PC-3 (cell line): ENCODE results near the gene ZNF366. TPM values are rescaled to one million over a fixed set of nuclear protein-coding genes. Genes with fewer than 3 reads are reported as not detected.
A peak's percentile ranks its signal among the peaks of the same experiment; 100 is the strongest.

Source experiments
- ATAC-seq: fragments of 200-7000 bp; cut with Tn5 transposase; 2 replicates; pipeline ENCODE4 v1.9.1; 2020; ENCODE audit warnings: mild to moderate bottlenecking, moderate library complexity
- BruUV-seq: library from RNA; stranded (reverse); fragments of 400-500 nt; replicated peaks from 2 replicates; lab custom pipeline; 2021; lab: Mats Ljungman, UMichigan
- CTCF ChIA-PET: fragments of 300-600 bp; sonication (Branson Sonifier 250); formaldehyde crosslinking; loops from one replicate; lab custom pipeline; 2022; ENCODE audit warnings: antibody characterized with exemption; lab: Charles Lee
- POLR2A ChIA-PET: fragments of 300-600 bp; sonication (Branson Sonifier 250); formaldehyde crosslinking; loops from one replicate; lab custom pipeline; 2022; ENCODE audit warnings: antibody characterized with exemption; ENCODE audit not compliant: unreplicated experiment; lab: Charles Lee
- DNase-seq: peaks from one replicate; pipeline ENCODE4 v3.0.0-alpha.2; 2015
- H2AFZ ChIP-seq: fragments of 300-600 bp; sonication (generic); 2 replicates; pipeline ENCODE4 v1.6.0; 2016; ENCODE audit warnings: antibody characterized with exemption, low read length
- H3F3A ChIP-seq: fragments of 300-600 bp; sonication (generic); one replicate; pipeline ENCODE4 v1.6.0; 2017; ENCODE audit warnings: antibody characterized with exemption, low read length, control low read depth, mild to moderate bottlenecking; ENCODE audit not compliant: unreplicated experiment
- H3K27ac ChIP-seq: fragments of 300-600 bp; sonication (generic); 2 replicates; pipeline ENCODE4 v1.5.1; 2016; ENCODE audit warnings: mild to moderate bottlenecking, low read length
- H3K27me3 ChIP-seq: fragments of 300-600 bp; sonication (generic); 2 replicates; pipeline ENCODE4 v1.6.1; 2016; ENCODE audit warnings: low read length, mixed read lengths
- H3K36me3 ChIP-seq: fragments of 300-600 bp; sonication (generic); 2 replicates; pipeline ENCODE4 v1.6.1; 2016; ENCODE audit warnings: low read depth, mixed run types, low read length, mixed read lengths
- H3K4me1 ChIP-seq: fragments of 300-600 bp; sonication (generic); 2 replicates; pipeline ENCODE4 v1.5.1; 2016; ENCODE audit warnings: low read length; ENCODE audit not compliant: insufficient read depth
- H3K4me2 ChIP-seq: fragments of 300-600 bp; sonication (generic); 2 replicates; pipeline ENCODE4 v1.6.0; 2016; ENCODE audit warnings: low read length
- H3K4me3 ChIP-seq: fragments of 300-600 bp; sonication (generic); 2 replicates; pipeline ENCODE4 v1.5.1; 2016; ENCODE audit warnings: mild to moderate bottlenecking, low read length, mixed read lengths
- H3K79me2 ChIP-seq: fragments of 300-600 bp; sonication (generic); 2 replicates; pipeline ENCODE4 v1.6.1; 2017; ENCODE audit warnings: low read length, mixed read lengths
- H3K9ac ChIP-seq: fragments of 300-600 bp; sonication (generic); 2 replicates; pipeline ENCODE4 v1.6.0; 2016; ENCODE audit warnings: mild to moderate bottlenecking, low read length
- H3K9me2 ChIP-seq: fragments of 300-600 bp; sonication (generic); replicated peaks from 2 replicates; pipeline ENCODE4 v1.6.1; 2016; ENCODE audit warnings: mixed run types, low read length, mixed read lengths
- H3K9me3 ChIP-seq: fragments of 300-600 bp; sonication (generic); 2 replicates; pipeline ENCODE4 v1.6.1; 2016; ENCODE audit warnings: low read length, mixed read lengths
- H4K20me1 ChIP-seq: fragments of 300-600 bp; sonication (generic); 2 replicates; pipeline ENCODE4 v1.6.1; 2016; ENCODE audit warnings: low read length, mixed read lengths
- CTCF ChIP-seq: fragments of 300-600 bp; sonication (generic); conservative IDR thresholded peaks from 2 replicates; pipeline ENCODE4 v1.5.1; 2017; ENCODE audit warnings: antibody characterized with exemption, low read depth, mild to moderate bottlenecking, low read length
- EZH2 ChIP-seq: fragments of 300-600 bp; sonication (generic); IDR thresholded peaks from one replicate; pipeline ENCODE4 v1.6.1; 2017; ENCODE audit warnings: antibody characterized with exemption, mild to moderate bottlenecking, low read length; ENCODE audit not compliant: unreplicated experiment
- EZH2phosphoT487 ChIP-seq: fragments of 300-600 bp; sonication (generic); IDR thresholded peaks from 2 replicates; pipeline ENCODE4 v1.6.1; 2018; ENCODE audit warnings: mild to moderate bottlenecking, antibody characterized with exemption, low read length, borderline replicate concordance
- intact Hi-C: fragments of 100-400 bp; cut with micrococcal nuclease; formaldehyde crosslinking; loops from 2 replicates; pipeline ENCODE4 v1.9.0; 2023
- total RNA-seq: library from RNA; depleted of rRNA; stranded (reverse); fragments of >200 nt; gene quantifications from 2 replicates; pipeline ENCODE4 v1.2.3, GENCODE V29; 2014

Gene ZNF366
- total RNA-seq, 1 experiment from 2014 or later: not detected

DNA sequence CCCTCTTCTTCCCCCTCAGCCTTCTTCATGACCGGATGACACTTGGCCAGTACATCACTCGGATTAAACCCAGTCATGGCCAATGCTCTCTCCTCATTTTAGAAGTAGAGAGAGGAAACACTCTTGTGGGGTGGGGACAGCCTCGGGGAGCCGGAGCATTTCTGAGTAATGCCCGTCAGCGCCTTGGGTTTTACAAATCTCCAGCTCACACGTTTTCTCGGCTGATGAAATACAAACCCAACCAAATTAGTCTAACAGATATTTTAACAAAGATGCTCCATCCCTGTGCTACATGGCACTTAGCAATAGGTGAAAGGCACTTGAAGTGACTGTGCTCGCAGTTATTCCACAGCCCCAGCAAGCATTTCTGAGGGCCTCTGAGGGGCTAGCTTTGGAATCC lies 51.7 kb downstream of the ZNF366 start:
- Histone ChIP-seq H3K9me3 (no peaks in the 10 kb centered on the region), H3K79me2 (no peaks in the 10 kb centered on the region), H3F3A (no peaks in the 10 kb centered on the region), H3K4me1 (peaks cover 20% of the 10 kb centered on the region), H3K36me3 (no peaks in the 10 kb centered on the region), H4K20me1 (no peaks in the 10 kb centered on the region), H3K27me3 (no peaks in the 10 kb centered on the region), H3K9ac (no peak overlapping the region), H3K4me3 (no peak overlapping the region), H3K27ac (no peak overlapping the region), H3K4me2 (no peak overlapping the region), H2AFZ (no peak overlapping the region), H3K9me2 (no peaks in the 10 kb centered on the region)
- no TSS peak for BruUV-seq
- intact Hi-C loops: no loop called here
- no peak for DNase-seq
- ATAC-seq: no peak
- POLR2A ChIA-PET: no interaction called here
- TF ChIP-seq CTCF: no peak
- TF ChIP-seq EZH2phosphoT487: no peak
- TF ChIP-seq EZH2: no peak
- CTCF ChIA-PET: no interaction called here

GRCh38 chr5:72454996-72455395 lies 52.2 kb downstream of the ZNF366 start:
- TF ChIP-seq EZH2phosphoT487 (no peak), EZH2 (no peak), CTCF (no peak)
- Histone ChIP-seq H3K4me1 (peaks cover 20% of the 10 kb centered on the region), H4K20me1 (no peaks in the 10 kb centered on the region), H3K4me2 (no peak overlapping the region), H3K9ac (no peak overlapping the region), H3K36me3 (no peaks in the 10 kb centered on the region), H3F3A (no peaks in the 10 kb centered on the region), H3K79me2 (no peaks in the 10 kb centered on the region), H3K4me3 (no peak overlapping the region), H3K9me2 (no peaks in the 10 kb centered on the region), H2AFZ (no peak overlapping the region), H3K9me3 (no peaks in the 10 kb centered on the region), H3K27me3 (no peaks in the 10 kb centered on the region), H3K27ac (no peak overlapping the region)
- CTCF ChIA-PET: no interaction called here
- POLR2A ChIA-PET: no interaction called here
- DNase-seq: no peak
- ATAC-seq: no peak
- BruUV-seq: no TSS peak
- intact Hi-C loops: loop anchor here (5.0 kb wide), 2 partner anchors 42 to 63 kb away; no protein-coding TSS in a partner anchor

DNA sequence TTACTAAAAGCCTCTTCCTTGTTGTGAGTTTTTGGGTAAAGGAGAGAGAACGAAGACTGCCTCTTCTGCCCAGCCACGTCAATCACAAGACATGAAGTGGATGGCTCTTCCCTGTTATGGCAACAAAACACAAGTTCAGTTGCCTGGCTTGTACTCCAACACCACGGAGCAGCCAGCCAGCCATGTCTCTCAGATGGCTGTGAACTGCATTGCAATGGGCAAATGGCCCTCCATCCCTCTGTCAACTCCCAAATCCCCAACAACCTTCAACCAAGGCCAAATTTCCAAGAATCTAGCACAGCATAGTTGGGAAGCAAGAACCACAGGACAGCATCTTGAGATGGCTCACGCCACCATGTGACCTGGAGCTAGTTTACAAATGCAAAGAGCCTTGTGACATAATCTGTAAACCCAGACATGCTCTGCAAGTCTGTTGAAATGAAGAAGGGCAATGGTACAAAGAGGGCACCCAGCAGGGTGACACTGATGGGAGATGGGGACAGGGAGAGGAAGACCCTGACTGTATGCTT lies 53.9 kb downstream of the ZNF366 start:
- Histone ChIP-seq H3K9me2 (no peaks in the 10 kb centered on the region), H3K4me1 (peaks cover 20% of the 10 kb centered on the region), H3K27me3 (no peaks in the 10 kb centered on the region), H4K20me1 (no peaks in the 10 kb centered on the region), H3F3A (no peaks in the 10 kb centered on the region), H2AFZ (peak overlapping the region; percentile 79; the same call in 1 of the 2 replicates), H3K4me3 (no peak overlapping the region), H3K27ac (no peak overlapping the region), H3K4me2 (peak overlapping the region; percentile 74; the same call in 1 of the 2 replicates), H3K79me2 (no peaks in the 10 kb centered on the region), H3K9me3 (no peaks in the 10 kb centered on the region), H3K36me3 (no peaks in the 10 kb centered on the region), H3K9ac (no peak overlapping the region)
- no peak for ATAC-seq
- intact Hi-C loops: loop anchor here (5.0 kb wide), 2 partner anchors 44 to 61 kb away; no protein-coding TSS in a partner anchor
- no peak for DNase-seq
- ChIA-PET POLR2A (no interaction called here), CTCF (no interaction called here)
- no TSS peak for BruUV-seq
- TF ChIP-seq CTCF (no peak), EZH2 (no peak), EZH2phosphoT487 (no peak)
